ENCODE results near the gene KCNQ4. TPM values are rescaled to one million over a fixed set of nuclear protein-coding genes. Genes with fewer than 3 reads are reported as not detected.

Gene KCNQ4
- total RNA-seq, 1 experiment from 2014 or later: not detected

DNA sequence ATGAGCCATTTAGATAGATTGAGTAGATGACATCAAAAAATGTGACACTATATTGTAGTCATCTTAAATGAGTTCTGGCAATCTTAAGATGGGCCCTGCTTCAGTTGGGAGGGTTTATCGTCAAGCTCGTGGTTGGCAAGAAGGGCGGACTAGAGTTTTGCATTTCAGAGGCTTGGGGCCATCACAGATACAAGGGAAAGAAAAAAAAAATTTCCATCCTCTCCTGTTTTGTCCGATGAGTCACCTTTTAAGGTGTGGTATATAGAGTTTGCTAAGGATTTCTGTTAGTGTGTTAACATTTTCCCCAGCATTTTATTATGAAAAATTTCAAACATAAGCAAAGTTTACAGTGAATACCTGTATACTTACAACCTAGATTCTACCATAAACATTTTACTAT, 31.8 kb upstream of the KCNQ4 start:
- DNase-seq (ENCODE audit: low read depth): no peak
- in situ Hi-C loops (cut with HindIII; ENCODE audit: low pct_unique_long_range_greater_than_20kb, low sequenced_read_pairs): no loop called here

DNA sequence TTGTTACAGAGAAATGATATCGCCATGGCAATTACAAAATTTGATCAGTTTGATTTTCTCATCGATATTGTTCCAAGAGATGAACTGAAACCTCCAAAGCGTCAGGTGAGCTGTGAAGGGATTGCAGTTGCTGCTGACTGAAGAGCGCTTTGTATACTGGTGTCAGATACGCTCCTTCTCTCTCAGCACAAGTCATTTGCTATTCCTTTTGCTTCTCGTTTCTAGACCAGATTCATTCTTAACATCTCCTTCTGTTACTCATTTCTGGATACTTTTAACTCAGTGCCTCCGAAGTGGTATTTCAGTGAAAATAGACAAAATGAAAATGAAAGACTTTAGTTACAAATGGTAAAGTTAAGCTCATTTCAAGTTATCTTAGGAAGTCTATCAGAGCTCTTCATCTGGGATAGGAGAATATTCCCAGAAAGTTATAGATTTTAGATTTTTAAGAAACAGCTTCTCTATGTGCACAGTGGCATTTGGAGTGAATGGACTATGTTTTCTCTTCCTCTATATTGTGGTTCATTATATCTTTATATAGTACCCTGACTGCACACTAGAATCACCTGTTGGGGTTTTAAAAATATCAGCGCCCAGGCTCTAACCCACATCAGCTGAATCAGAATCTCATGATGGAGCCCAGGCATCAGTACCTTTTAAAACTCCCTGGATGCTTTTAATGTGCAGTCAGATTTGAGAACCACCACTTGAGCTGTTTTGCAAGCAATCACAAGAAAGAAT, 30.3 kb upstream of the KCNQ4 start:
- in situ Hi-C loops (cut with HindIII; ENCODE audit: low pct_unique_long_range_greater_than_20kb, low sequenced_read_pairs): no loop called here
- no peak for DNase-seq (ENCODE audit: low read depth)

DNA sequence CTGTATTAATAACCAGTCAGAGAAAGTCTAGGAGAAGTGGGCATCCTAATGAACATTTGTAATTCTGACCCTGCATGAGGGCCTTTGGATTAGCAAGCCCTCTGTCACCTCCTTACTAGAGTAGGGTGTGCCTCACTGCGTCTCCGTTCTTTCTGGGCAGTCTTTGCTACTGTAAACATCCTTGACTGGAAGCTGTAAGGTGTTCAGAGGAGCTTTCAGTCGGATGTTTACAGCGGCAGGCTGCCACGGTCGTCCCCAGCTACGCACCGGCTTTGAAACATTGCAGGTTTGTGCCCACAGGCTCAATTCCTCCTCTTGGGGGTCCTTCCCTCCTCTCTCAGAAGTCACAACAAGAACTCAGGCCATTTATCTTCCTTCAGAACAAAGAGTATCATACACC, 29.4 kb upstream of the KCNQ4 start:
- in situ Hi-C loops (cut with HindIII; ENCODE audit: low pct_unique_long_range_greater_than_20kb, low sequenced_read_pairs): no loop called here
- DNase-seq (ENCODE audit: low read depth): no peak

DNA sequence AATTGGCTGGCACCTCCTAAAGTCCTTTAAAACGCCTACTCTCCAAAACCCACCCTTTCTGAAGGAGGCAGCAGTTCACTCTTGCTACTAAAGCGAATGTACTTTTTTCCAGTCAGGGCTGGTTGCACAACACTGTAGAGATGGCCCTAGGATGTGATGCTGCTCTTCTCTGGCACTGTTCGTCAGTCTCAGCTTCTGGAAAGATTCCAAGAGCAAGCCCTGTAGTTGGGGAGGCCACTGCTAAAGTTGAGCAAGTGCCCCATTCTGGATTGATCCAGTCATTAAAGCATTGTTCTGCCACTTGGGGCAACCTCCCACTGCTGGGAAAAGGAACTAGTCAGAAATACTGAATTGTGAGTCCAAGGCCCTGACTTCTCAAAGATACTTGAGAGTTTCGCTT, 28.5 kb upstream of the KCNQ4 start:
- no peak for DNase-seq (ENCODE audit: low read depth)

DNA sequence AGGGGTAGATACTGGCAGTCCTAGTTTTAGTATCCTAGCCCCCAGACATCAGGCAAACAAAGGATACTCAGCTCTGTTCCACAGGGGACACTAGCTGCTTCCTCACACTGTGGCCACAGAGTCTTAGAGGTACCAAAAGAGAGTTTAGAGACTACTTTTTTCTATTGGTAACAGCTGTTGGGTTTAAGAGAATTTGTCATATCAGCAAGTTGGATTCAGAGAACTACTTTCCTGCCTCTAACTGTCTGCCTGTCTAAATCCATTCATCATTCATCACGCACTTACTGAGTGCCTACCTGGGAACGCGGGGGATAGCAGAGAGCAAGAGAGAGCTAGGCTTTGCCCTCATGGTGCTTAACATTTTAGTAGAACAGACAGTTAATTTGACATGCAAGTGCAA, 27.1 kb upstream of the KCNQ4 start:
- no peak for DNase-seq (ENCODE audit: low read depth)
- in situ Hi-C loops (cut with HindIII; ENCODE audit: low pct_unique_long_range_greater_than_20kb, low sequenced_read_pairs): no loop called here

More for the DNA sequence above, 28.5 kb upstream of the KCNQ4 start:
- in situ Hi-C loops (cut with HindIII; ENCODE audit: low pct_unique_long_range_greater_than_20kb, low sequenced_read_pairs): no loop called here

DNA sequence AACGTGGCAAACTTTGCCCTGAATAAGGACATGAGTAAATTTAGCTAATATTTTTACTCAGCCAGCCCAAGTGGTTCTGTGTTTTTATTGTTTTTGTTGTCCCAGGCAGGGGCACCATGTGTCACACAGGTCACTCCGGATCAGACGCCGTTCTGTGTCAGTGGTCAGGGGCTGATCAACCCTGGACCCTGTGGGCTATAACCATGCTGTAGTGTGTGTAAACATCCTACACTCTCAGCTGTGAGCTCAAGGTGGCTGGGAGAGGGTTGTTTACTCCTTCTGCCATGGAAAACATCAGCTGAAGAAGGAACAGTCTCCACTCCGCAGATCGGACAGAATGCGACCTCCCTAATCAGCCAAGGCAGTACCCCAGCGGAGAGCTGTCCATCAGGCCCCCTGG, 26.5 kb upstream of the KCNQ4 start:
- no peak for DNase-seq (ENCODE audit: low read depth)
- in situ Hi-C loops (cut with HindIII; ENCODE audit: low pct_unique_long_range_greater_than_20kb, low sequenced_read_pairs): no loop called here

DNA sequence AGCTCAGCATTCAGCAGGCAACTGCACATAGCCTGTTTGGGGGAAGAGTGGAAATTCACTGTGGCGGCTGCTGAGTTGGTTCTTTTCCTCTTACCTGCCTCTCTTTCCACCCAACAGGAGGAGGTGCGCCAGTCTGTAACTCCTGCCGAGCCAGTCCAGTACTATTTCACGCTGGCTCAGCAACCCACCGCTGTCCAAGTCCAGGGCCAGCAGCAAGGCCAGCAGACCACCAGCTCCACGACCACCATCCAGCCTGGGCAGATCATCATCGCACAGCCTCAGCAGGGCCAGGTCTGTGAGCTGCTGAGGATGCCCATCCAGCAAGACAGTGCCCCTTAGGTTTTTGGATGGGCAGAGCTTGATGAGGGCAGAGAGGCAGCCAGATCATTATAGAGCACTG, 25.6 kb upstream of the KCNQ4 start:
- in situ Hi-C loops (cut with HindIII; ENCODE audit: low pct_unique_long_range_greater_than_20kb, low sequenced_read_pairs): no loop called here
- no peak for DNase-seq (ENCODE audit: low read depth)

DNA sequence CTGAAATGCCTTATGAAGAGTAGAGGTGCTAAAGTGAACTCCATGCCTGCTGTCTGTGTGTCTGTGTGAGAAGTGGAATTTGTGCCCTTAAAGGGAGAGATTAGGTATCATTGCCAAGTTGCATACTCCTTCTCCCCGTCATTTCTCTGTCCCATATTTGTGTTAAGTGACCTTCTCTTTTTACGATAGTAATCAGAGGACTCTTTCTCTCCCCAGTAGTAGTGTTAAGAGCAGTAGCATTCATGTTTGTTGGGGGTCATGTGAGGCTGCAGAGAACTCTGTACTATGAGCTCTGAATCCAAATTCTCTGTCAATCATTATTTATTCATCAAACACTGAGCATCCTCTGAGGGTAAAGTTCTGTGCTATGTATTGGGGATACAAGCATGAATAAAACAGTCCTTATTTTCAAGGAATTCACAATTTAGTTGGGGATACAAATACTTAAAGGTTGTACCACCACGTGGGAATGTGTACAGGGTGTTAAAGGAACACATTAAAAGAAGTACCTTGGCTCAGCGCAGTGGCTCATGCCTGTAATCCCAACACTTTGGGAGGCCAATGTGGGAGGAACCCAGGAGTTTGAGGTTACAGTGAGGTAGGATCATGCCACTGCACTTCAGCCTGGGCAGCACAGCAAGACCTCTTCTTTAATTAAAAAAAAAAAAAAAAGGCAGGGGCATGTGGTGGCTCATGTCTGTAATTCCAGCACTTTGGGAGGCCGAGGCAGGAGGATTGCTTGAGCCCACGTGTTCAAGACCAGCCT, 24.8 kb upstream of the KCNQ4 start:
- in situ Hi-C loops (cut with HindIII; ENCODE audit: low pct_unique_long_range_greater_than_20kb, low sequenced_read_pairs): no loop called here
- DNase-seq (ENCODE audit: low read depth): no peak

DNA sequence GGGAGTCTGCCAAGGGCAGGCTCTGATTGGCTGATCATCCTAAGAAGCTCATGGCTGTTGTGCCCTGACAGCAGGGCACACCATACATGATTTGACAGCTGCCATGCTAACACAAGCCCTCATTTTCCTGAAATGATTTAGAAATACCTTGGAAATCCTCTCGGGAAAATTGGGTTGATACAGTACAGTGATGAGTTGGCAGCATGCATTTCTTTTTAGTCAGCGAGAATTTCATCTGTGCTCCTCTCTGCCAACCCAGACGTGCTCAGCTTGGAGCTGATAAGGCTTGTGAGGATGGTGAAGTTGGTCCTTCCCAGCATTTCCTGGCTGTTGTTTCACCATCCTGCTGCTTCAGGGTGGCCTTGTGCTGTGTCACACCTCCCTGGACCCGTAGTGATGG, 22.6 kb upstream of the KCNQ4 start:
- DNase-seq (ENCODE audit: low read depth): no peak
- in situ Hi-C loops (cut with HindIII; ENCODE audit: low pct_unique_long_range_greater_than_20kb, low sequenced_read_pairs): no loop called here

DNA sequence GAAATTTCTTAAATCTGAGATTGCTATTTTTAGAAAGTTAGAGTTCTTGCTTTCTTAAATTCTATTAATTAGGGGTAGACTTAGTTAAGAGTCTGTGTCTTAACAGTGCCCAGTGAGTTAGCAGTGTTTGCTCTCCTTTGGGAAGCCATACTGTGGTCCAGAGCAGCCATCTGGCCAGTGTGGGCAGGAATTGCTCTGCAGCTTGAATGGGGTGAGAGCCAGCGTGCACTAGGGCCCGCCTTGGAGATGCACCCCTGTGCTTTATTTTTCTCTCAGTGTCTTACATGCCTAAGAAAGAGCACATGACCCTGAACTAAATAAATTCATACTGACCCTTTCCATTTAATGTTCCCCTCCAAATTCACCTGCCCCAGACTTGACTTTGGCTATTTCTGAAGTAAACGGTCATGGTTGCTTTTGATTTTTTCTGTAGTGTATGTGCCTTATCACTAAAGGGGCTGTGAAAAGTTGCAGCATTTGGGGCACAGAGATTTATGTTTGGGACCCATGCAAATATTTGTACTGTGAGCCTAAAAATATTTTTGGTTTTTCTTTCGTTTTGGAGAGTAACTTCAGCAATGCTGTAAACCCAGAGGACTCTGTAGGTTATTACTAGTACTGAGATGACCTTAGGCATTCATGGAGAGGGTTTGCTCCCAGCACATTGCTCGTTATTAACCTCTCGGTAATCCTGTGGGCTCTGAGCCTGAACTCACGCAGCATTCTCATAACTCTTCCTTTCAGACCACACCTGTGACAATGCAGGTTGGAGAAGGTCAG, 21.3 kb upstream of the KCNQ4 start:
- in situ Hi-C loops (cut with HindIII; ENCODE audit: low pct_unique_long_range_greater_than_20kb, low sequenced_read_pairs): no loop called here

DNA sequence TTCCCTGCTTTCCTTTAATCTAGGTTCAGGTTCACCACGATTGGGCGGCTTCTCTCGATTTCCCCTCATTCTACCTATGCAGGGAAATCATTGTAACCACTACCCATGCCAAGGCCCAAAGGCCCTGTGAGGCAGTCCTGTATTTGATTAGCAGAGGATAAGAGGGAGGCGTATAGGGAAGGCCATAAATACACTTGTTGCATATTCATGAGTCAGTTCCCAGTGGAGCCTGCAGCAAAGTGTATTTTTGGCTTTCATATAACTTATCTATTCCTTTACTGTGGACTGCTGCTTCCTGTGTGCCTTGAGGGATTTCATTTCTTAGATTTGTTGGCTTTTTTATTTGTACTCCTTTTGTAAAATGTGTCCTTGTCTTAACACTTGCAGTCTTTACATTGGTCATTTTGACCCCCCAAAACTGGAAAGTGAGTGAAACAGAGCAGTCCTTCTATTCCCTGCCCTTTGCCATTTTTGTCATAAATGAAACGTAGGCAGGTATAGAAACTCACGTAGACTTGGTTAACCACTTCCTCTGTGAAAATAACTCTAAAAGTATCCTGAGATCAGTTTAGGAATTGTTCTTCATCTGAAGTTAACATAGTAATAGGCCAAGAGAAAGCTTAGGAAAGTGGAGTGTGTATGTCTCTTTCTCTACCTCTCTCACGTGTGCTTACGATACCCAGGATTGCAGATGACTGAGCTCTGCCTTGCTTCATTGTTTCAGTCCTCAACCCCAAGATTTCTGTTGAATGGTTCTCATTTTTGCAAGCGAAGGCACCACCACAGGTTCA, 19.6 kb upstream of the KCNQ4 start:
- DNase-seq (ENCODE audit: low read depth): no peak
- in situ Hi-C loops (cut with HindIII; ENCODE audit: low pct_unique_long_range_greater_than_20kb, low sequenced_read_pairs): no loop called here

More for the DNA sequence above, 21.3 kb upstream of the KCNQ4 start:
- no peak for DNase-seq (ENCODE audit: low read depth)

DNA sequence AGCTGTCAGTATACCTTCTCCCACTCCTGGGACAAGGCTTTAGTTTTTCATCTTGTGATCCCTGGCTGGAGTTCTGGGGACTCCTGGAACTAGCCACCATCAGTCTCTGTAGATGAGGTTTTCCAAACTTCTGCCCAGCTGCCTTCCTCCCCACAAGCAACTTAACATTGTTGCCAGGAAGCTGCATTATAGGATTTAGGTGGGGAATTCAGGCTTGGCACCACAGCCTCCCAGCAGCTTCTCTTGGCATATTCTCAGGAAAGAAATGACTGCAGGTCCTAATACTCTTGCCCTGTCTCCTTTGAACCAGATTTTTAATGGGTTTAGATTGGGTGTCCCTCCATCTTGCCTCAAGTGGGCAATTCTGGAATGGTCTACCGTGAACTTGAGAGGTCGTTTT, 18.6 kb upstream of the KCNQ4 start:
- in situ Hi-C loops (cut with HindIII; ENCODE audit: low pct_unique_long_range_greater_than_20kb, low sequenced_read_pairs): no loop called here
- no peak for DNase-seq (ENCODE audit: low read depth)

DNA sequence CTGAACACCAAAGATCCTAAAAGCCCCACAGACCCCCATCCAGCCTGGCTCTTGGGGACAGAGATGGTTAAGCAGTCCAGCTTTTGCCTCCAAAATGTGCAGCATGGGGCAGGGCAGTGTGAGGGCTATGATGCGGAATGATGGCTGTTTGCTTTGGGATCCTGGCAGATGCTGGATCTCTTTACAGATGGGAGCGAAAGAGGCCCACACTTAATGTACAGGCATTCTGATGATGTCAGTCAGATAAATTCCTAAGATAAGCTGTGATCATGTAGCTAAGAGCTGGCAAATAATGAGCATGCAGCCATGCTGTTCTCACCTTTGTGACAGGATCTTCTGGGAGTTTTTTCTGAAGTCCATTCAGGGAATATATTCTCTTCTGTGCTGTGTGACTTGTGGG, 17.6 kb upstream of the KCNQ4 start:
- no peak for DNase-seq (ENCODE audit: low read depth)
- in situ Hi-C loops (cut with HindIII; ENCODE audit: low pct_unique_long_range_greater_than_20kb, low sequenced_read_pairs): no loop called here

DNA sequence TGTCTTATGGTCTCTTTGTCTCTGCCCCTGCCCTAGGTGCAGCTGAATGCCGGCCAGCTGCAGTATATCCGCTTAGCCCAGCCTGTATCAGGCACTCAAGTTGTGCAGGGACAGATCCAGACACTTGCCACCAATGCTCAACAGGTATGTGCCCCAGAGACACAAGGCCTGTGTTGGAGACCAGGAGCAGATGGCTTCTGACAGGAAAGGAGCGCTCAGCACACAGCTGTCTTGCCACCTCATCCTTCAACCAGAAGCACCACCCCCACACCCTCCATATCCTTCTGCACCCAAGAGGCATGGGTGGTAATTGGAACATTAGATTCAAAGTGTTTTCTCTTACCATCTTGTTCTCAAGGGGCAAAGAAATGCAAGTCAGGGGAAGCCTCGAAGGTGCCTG, 17.0 kb upstream of the KCNQ4 start:
- in situ Hi-C loops (cut with HindIII; ENCODE audit: low pct_unique_long_range_greater_than_20kb, low sequenced_read_pairs): no loop called here
- DNase-seq (ENCODE audit: low read depth): no peak

DNA sequence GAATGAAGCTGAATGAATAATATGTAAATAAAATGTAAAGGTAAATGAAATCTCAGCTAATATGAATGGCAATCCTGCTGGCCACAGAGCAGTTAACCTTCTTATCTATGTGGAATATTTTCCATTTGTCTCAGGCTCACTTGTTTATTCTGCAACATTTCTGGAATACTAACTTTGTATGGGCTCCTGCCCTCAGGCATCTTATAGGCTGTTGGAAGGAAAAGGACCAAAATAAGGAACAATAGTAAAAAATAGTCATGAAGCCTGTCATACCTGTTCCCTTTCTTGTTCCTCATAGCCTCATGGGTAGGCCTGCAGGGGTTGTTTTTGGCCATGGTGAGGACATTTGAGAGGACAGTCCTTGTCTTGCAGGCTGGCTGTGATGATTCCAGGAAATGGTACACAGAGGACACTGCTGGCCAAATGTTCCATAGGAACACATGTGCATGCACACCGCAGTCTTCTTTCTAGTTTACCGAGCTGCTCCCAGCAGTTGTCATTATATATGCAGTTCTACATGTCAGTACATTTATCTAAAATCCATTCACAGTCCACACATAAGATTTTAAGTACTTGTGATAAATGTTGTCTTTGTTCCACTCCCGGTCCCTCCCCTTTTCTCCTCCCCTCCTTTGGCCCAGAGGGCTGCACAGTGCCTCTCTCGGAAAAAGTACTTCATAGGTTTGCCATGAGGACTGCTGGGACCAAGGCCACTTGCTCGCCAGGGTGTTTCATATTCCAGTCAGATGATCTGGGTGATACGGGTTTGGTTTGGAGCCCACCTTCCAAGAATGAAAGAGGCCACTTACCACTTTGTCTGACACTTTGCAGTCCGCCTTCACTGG, 15.2 kb upstream of the KCNQ4 start:
- in situ Hi-C loops (cut with HindIII; ENCODE audit: low pct_unique_long_range_greater_than_20kb, low sequenced_read_pairs): no loop called here
- no peak for DNase-seq (ENCODE audit: low read depth)

DNA sequence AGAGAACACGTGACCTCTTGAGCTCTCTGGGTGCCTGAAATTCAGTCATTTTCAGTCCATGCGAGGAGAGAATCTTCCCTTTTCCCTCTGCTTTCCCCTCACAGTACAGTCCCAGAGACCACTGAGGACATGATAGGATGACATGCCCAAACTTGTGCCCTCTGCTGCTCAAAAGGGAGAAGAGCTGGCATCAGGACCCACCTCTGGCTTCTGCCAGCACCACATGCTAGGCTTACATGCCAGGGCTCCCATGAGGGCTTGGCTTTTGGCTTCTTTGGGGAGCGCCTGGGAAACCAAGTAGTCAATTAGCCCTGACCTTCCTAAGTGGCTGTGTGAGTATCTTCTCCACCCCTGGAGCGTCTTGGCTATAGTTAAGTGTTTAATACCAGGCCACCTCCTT, 13.8 kb upstream of the KCNQ4 start:
- DNase-seq (ENCODE audit: low read depth): no peak
- in situ Hi-C loops (cut with HindIII; ENCODE audit: low pct_unique_long_range_greater_than_20kb, low sequenced_read_pairs): no loop called here

DNA sequence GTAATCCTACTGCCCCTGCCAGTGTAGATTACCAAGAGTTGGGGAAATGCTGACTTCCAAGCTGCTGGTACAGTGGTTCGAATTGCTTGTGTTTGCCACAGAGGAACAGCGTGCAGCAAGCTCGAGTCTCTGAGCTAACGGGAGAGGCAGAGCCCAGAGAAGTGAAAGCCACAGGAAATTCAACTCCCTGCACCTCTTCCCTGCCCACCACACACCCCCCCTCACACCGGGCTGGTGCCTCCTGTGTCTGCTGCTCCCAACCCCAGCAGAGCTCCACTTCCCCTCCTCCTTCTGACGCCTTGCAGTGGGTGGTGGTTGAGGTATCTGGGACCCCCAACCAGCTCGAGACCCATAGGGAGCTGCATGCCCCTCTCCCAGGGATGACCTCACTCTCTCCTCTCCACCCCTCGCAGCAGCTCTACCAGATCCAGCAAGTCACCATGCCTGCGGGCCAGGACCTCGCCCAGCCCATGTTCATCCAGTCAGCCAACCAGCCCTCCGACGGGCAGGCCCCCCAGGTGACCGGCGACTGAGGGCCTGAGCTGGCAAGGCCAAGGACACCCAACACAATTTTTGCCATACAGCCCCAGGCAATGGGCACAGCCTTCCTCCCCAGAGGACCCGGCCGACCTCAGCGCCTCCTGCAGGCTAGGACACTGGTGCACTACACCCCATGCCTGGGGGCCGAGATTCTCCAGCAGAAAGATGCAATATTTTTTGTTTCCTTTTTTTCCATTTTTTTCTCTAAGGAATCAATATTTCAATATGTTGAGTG, 13.1 kb upstream of the KCNQ4 start:
- in situ Hi-C loops (cut with HindIII; ENCODE audit: low pct_unique_long_range_greater_than_20kb, low sequenced_read_pairs): no loop called here
- DNase-seq (ENCODE audit: low read depth): no peak

Measured in Caki2 (cell line).